IPS-18a (cell line): ENCODE data around the gene KIF16B.

ENCODE experiments used
- H3K27ac ChIP-seq: one replicate; pipeline ENCODE4 v1.5.1; 2013; ENCODE audit warnings: low read length
- H3K27me3 ChIP-seq: one replicate; pipeline ENCODE4 v1.6.1; 2013; ENCODE audit warnings: mild to moderate bottlenecking, low read length; ENCODE audit not compliant: control insufficient read depth, insufficient read depth
- H3K36me3 ChIP-seq: one replicate; pipeline ENCODE4 v1.6.1; 2013; ENCODE audit warnings: low read depth, low read length; ENCODE audit not compliant: control insufficient read depth
- H3K4me1 ChIP-seq: one replicate; pipeline ENCODE4 v1.6.1; 2013; ENCODE audit warnings: low read depth, low read length; ENCODE audit not compliant: control insufficient read depth
- H3K4me3 ChIP-seq: one replicate; pipeline ENCODE4 v1.5.1; 2013; ENCODE audit warnings: low read length
- H3K9ac ChIP-seq: one replicate; pipeline ENCODE4 v1.6.1; 2013; ENCODE audit warnings: mild to moderate bottlenecking, low read length, moderate library complexity
- H3K9me3 ChIP-seq: one replicate; pipeline ENCODE4 v1.6.1; 2013; ENCODE audit warnings: low read depth, low read length; ENCODE audit not compliant: control insufficient read depth

KIF16B gene

GRCh38 chr20:16280219-16280618, 293.0 kb downstream of the KIF16B start:
- H3K4me3 ChIP-seq: no peak overlapping the region
- no peaks in the 10 kb centered on the region for H3K27me3 ChIP-seq
- no peaks in the 10 kb centered on the region for H3K9me3 ChIP-seq
- H3K27ac ChIP-seq: no peak overlapping the region
- no peak overlapping the region for H3K9ac ChIP-seq
- H3K36me3 ChIP-seq: no peaks in the 10 kb centered on the region
- no peaks in the 10 kb centered on the region for H3K4me1 ChIP-seq

DNA sequence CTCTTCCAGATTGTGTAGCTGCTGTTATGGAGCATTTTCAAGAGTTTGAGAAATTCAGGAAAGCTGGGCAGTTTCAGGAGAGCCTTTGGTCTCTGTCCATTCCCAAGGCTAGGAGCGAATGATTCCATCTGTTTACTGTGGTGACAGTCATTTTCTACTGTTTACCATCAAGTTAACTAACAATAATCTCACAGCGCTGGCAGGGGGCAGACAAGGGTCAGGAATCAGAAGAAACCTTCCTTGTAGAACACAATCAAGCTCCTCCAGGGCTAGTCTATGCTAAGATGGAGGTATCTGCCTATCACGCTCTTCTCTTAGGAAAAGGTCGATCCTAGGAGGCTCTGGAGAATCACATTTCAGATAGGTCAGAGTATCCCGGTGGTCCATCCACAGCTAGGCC, 293.9 kb downstream of the KIF16B start:
- no peaks in the 10 kb centered on the region for H3K4me1 ChIP-seq
- no peaks in the 10 kb centered on the region for H3K27me3 ChIP-seq
- H3K36me3 ChIP-seq: no peaks in the 10 kb centered on the region
- no peak overlapping the region for H3K9ac ChIP-seq
- H3K27ac ChIP-seq: no peak overlapping the region
- no peaks in the 10 kb centered on the region for H3K9me3 ChIP-seq
- H3K4me3 ChIP-seq: no peak overlapping the region

DNA sequence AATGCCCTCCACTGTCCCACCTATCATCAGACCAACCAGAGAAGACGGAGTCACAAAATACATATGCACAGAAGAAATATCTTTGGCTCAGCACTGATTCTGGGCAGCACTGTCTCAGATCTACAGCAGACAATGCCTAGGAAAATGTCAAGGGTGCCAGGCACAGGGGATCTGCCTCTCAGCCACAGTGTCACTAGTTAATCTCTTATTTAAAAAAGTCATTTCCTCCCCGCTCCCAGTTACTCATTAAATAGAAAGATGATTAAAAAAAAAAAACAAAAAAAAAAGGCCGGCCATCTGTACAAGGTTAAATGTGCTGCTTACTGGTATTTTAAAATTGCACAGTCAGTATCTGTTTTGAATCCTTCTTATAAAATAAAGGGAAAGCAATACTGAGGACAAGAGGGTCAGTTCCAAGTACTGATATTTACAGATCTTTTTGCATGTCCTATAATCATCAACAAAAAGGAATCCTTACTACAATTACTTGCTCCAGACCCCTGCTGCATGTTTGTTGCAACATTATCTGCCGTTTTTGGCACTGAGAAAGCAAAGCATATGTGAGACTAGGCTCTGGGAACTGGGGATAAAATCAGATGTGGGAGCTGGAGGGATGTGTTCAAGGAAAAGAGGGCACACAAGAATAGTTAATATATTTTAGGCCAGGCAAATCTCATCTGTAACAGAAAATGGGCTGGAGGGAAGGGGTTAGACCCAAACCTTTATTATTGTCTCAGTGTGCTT, 299.3 kb downstream of the KIF16B start:
- Histone ChIP-seq H3K9ac (no peak overlapping the region), H3K4me3 (no peak overlapping the region), H3K27me3 (no peaks in the 10 kb centered on the region), H3K36me3 (no peaks in the 10 kb centered on the region), H3K9me3 (no peaks in the 10 kb centered on the region), H3K4me1 (no peaks in the 10 kb centered on the region), H3K27ac (no peak overlapping the region)

GRCh38 chr20:16272780-16273360, 300.4 kb downstream of the KIF16B start:
- Histone ChIP-seq H3K9me3 (no peaks in the 10 kb centered on the region), H3K9ac (no peak overlapping the region), H3K27me3 (no peaks in the 10 kb centered on the region), H3K27ac (no peak overlapping the region), H3K36me3 (no peaks in the 10 kb centered on the region), H3K4me3 (no peak overlapping the region), H3K4me1 (no peaks in the 10 kb centered on the region)

DNA sequence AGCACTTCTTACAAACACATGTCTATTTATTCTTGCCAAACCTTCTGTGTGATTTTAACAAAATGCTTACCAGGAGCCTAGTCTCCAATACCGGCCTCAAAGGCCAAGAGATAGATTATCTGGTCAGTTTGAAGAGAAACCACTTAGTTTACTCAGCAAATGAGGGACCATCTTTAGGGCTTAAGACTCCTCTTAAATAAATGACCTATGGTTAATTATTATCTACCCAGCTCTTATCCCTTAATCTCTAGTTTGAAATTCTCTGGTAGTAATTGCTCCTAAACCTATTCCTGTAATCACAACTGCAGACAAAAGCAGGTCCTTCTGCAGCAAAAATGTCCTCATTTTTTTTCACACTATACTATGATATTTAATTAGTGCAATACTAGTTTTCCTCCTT, 301.8 kb downstream of the KIF16B start:
- Histone ChIP-seq H3K9ac (no peak overlapping the region), H3K36me3 (no peaks in the 10 kb centered on the region)

DNA sequence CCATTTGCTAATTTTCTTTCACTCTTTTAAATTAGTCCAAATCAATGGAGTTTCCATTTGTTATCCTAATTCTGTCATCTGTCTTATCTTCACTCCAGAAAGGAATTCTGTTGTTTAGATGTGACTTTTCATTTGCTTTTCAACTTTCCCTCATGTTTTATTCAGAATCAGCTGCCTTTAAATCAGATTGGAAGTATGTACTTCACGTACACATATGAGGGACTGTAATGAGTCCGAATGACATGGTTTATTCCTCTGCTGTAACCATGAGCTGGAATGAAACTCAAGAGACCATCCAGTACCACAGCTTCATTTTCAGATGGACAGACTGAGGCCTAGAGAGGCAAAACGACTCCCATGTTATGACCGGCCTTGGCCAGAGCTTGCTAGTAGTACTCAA, 302.3 kb downstream of the KIF16B start:
- no peak overlapping the region for H3K27ac ChIP-seq
- no peaks in the 10 kb centered on the region for H3K36me3 ChIP-seq

More for the DNA sequence above, 301.8 kb downstream of the KIF16B start:
- H3K4me3 ChIP-seq: no peak overlapping the region
- no peaks in the 10 kb centered on the region for H3K27me3 ChIP-seq
- no peak overlapping the region for H3K27ac ChIP-seq
- H3K4me1 ChIP-seq: no peaks in the 10 kb centered on the region
- H3K9me3 ChIP-seq: no peaks in the 10 kb centered on the region

DNA sequence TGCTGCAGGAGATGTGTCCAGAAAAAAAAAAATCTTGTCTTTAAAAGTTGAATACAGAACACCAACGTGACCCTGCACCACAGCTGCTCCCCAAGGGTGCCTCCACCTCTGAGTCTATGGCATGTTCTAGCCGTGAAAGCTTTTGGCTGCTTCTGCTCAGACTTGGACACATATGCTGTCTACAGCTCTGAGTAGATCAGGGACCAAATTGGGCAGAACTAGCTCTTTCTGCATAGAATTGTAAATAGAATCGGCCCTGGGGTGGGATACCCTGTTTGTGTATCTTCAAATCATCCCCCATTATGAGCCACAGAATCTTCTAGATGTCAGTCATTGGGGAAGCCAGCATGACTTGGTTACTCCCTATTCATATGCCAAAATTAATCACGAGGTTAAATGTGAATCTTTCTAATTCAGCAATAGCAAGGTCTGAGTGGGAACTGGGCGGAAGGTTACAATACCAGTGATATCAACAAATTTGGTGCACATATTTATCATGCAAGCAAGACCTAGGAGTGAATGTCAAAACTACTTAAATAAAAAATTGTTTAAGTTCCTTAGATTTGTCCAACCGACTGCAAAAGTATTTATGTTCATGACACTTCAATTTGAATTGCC, 302.8 kb downstream of the KIF16B start:
- Histone ChIP-seq H3K27ac (no peak overlapping the region), H3K4me3 (no peak overlapping the region), H3K9me3 (no peaks in the 10 kb centered on the region), H3K27me3 (no peaks in the 10 kb centered on the region), H3K36me3 (no peaks in the 10 kb centered on the region), H3K9ac (no peak overlapping the region), H3K4me1 (no peaks in the 10 kb centered on the region)

More for the DNA sequence above, 302.3 kb downstream of the KIF16B start:
- Histone ChIP-seq H3K9ac (no peak overlapping the region), H3K4me3 (no peak overlapping the region), H3K9me3 (no peaks in the 10 kb centered on the region), H3K4me1 (no peaks in the 10 kb centered on the region), H3K27me3 (no peaks in the 10 kb centered on the region)

DNA sequence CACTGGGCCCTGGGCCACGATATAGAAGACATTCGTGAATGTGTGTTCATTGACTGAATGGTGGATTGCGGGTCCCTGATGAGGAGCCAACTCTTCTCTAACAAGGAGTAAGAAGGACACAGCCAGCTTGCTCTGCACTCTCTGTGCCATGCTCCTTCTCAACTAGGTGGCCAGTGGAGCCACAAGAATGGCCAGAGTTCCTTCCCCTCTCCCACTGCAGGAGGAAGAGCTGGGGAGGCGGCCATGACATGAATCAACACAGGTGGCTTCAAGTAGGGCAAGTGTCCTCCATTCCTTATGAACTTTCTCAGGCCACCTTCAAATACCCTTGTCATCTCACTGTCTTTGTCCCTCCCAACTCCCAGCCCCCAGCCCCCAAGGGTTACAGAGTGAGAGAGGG, 305.7 kb downstream of the KIF16B start:
- no peaks in the 10 kb centered on the region for H3K4me1 ChIP-seq
- H3K9ac ChIP-seq: no peak overlapping the region
- no peaks in the 10 kb centered on the region for H3K36me3 ChIP-seq
- H3K4me3 ChIP-seq: no peak overlapping the region
- H3K9me3 ChIP-seq: no peaks in the 10 kb centered on the region
- no peaks in the 10 kb centered on the region for H3K27me3 ChIP-seq
- H3K27ac ChIP-seq: no peak overlapping the region

- no peak overlapping the region for H3K4me3 ChIP-seq
- H3K9me3 ChIP-seq: no peaks in the 10 kb centered on the region
- H3K4me1 ChIP-seq: no peaks in the 10 kb centered on the region
- no peak overlapping the region for H3K9ac ChIP-seq
- no peaks in the 10 kb centered on the region for H3K27me3 ChIP-seq
- H3K27ac ChIP-seq: no peak overlapping the region
- no peaks in the 10 kb centered on the region for H3K36me3 ChIP-seq
These were observed 307.9 kb downstream of the KIF16B start for GRCh38 chr20:16265334-16265733.

GRCh38 chr20:16263582-16263981, 309.7 kb downstream of the KIF16B start:
- Histone ChIP-seq H3K36me3 (no peaks in the 10 kb centered on the region), H3K4me1 (no peaks in the 10 kb centered on the region), H3K27me3 (no peaks in the 10 kb centered on the region), H3K4me3 (no peak overlapping the region), H3K9ac (no peak overlapping the region), H3K27ac (no peak overlapping the region), H3K9me3 (no peaks in the 10 kb centered on the region)

GRCh38 chr20:16262594-16262993, 310.7 kb downstream of the KIF16B start:
- H3K4me3 ChIP-seq: no peak overlapping the region
- H3K4me1 ChIP-seq: no peaks in the 10 kb centered on the region
- no peaks in the 10 kb centered on the region for H3K9me3 ChIP-seq
- no peak overlapping the region for H3K27ac ChIP-seq
- no peaks in the 10 kb centered on the region for H3K36me3 ChIP-seq
- no peaks in the 10 kb centered on the region for H3K27me3 ChIP-seq
- H3K9ac ChIP-seq: no peak overlapping the region
